ENCODE data around the gene SMOC2.

The SMOC2 gene

GRCh38 chr6:168455847-168456530, 15.0 kb downstream of the SMOC2 start:
- TF ChIP-seq CTCF (IDR thresholded peaks at IDR 0.05; ENCODE audit: low read depth, low read length): no peak
- DNase-seq (ENCODE audit: extremely low read depth, low read depth): no peak

GRCh38 chr6:168456907-168457652, 16.1 kb downstream of the SMOC2 start:
- no peak for TF ChIP-seq CTCF (IDR thresholded peaks at IDR 0.05; ENCODE audit: low read depth, low read length)
- DNase-seq (ENCODE audit: extremely low read depth, low read depth): no peak

- no peak for TF ChIP-seq CTCF (IDR thresholded peaks at IDR 0.05; ENCODE audit: low read depth, low read length)
- no peak for DNase-seq (ENCODE audit: extremely low read depth, low read depth)
Measured at GRCh38 chr6:168457653-168457934, 16.6 kb downstream of the SMOC2 start.

- no peak for TF ChIP-seq CTCF (IDR thresholded peaks at IDR 0.05; ENCODE audit: low read depth, low read length)
- DNase-seq (ENCODE audit: extremely low read depth, low read depth): no peak
Measured at GRCh38 chr6:168458101-168458500, 17.1 kb downstream of the SMOC2 start.

- no peak for TF ChIP-seq CTCF (IDR thresholded peaks at IDR 0.05; ENCODE audit: low read depth, low read length)
- DNase-seq (ENCODE audit: extremely low read depth, low read depth): no peak
Measured at GRCh38 chr6:168459572-168459971, 18.6 kb downstream of the SMOC2 start.

GRCh38 chr6:168462289-168462853, 21.4 kb downstream of the SMOC2 start:
- DNase-seq (ENCODE audit: extremely low read depth, low read depth): no peak
- TF ChIP-seq CTCF (IDR thresholded peaks at IDR 0.05; ENCODE audit: low read depth, low read length): no peak

GRCh38 chr6:168464546-168464945, 23.6 kb downstream of the SMOC2 start:
- no peak for DNase-seq (ENCODE audit: extremely low read depth, low read depth)
- no peak for TF ChIP-seq CTCF (IDR thresholded peaks at IDR 0.05; ENCODE audit: low read depth, low read length)

Data from AG09319 (cell line).